HepG2 (cell line): Measurements from ENCODE around the gene C2orf81. TPM values are rescaled to one million over a fixed set of nuclear protein-coding genes. Genes with fewer than 3 reads are reported as not detected.

Experiments
- ARNT2 ChIP-seq: sonication (generic); formaldehyde crosslinking; IDR thresholded peaks from 2 replicates; pipeline ENCODE4 v1.8.0; 2022; ENCODE audit warnings: mild to moderate bottlenecking, low read depth, missing genetic modification reagents, moderate library complexity
- CERS6 ChIP-seq: sonication (generic); formaldehyde crosslinking; IDR thresholded peaks from 2 replicates; pipeline ENCODE4 v1.5.0; 2020; ENCODE audit warnings: missing genetic modification reagents
- FOXK1 ChIP-seq: sonication (generic); formaldehyde crosslinking; IDR thresholded peaks from 2 replicates; pipeline ENCODE4 v1.4.0; 2020; ENCODE audit warnings: low read depth, missing genetic modification reagents, borderline replicate concordance
- GABPA ChIP-seq, 2 experiments: IDR thresholded peaks; 2 replicates each; pipeline ENCODE4 v1.6.1; 2011 to 2016; ENCODE audit warnings: low read depth in 2 of 2, low read length in 1 of 2, missing biosample characterization in 1 of 2, missing genetic modification characterization in 1 of 2
- GPN1 ChIP-seq: sonication (generic); formaldehyde crosslinking; IDR thresholded peaks from 2 replicates; pipeline ENCODE4 v1.5.1; 2020; ENCODE audit warnings: missing genetic modification reagents, borderline replicate concordance
- JUN ChIP-seq: sonication (generic); formaldehyde crosslinking; IDR thresholded peaks from 2 replicates; pipeline ENCODE4 v1.4.0; 2020; ENCODE audit warnings: mild to moderate bottlenecking, missing genetic modification reagents
- KLF15 ChIP-seq: sonication (generic); formaldehyde crosslinking; IDR thresholded peaks from 2 replicates; pipeline ENCODE4 v1.8.1; 2023; ENCODE audit warnings: borderline replicate concordance, mild to moderate bottlenecking, inconsistent platforms, missing genetic modification reagents, mixed read lengths
- MIER3 ChIP-seq: IDR thresholded peaks from 2 replicates; pipeline ENCODE4 v1.6.1; 2016; ENCODE audit warnings: missing compliant biosample characterization, borderline replicate concordance
- NFE2L2 ChIP-seq: fragments of 150-350 bp; IDR thresholded peaks from 2 replicates; pipeline ENCODE4 v1.6.1; 2014; ENCODE audit warnings: low read length
- PRDM4 ChIP-seq: sonication (generic); formaldehyde crosslinking; IDR thresholded peaks from 2 replicates; pipeline ENCODE4 v1.9.0; 2021; ENCODE audit warnings: missing genetic modification reagents, borderline replicate concordance
- RARG ChIP-seq: sonication (generic); formaldehyde crosslinking; IDR thresholded peaks from 2 replicates; pipeline ENCODE4 v1.4.0; 2020; ENCODE audit warnings: low read depth, mild to moderate bottlenecking, missing genetic modification reagents
- SETDB1 ChIP-seq: sonication (generic); formaldehyde crosslinking; IDR thresholded peaks from 2 replicates; pipeline ENCODE4 v1.5.1; 2020; ENCODE audit warnings: missing genetic modification reagents, mild to moderate bottlenecking, borderline replicate concordance
- TARDBP ChIP-seq: sonication (generic); formaldehyde crosslinking; IDR thresholded peaks from 2 replicates; pipeline ENCODE4 v1.8.0; 2022; ENCODE audit warnings: mild to moderate bottlenecking, missing genetic modification reagents
- TBX2 ChIP-seq: sonication (generic); formaldehyde crosslinking; IDR thresholded peaks from 2 replicates; pipeline ENCODE4 v1.5.0; 2020; ENCODE audit warnings: missing genetic modification reagents, mild to moderate bottlenecking, borderline replicate concordance
- THRA ChIP-seq: sonication (generic); formaldehyde crosslinking; IDR thresholded peaks from 2 replicates; pipeline ENCODE4 v1.4.0; 2020; ENCODE audit warnings: missing genetic modification reagents, borderline replicate concordance
- ZFP36 ChIP-seq: fragments of 150-350 bp; IDR thresholded peaks from 2 replicates; pipeline ENCODE4 v1.6.1; 2018; ENCODE audit warnings: borderline replicate concordance, low read length, low read depth; ENCODE audit not compliant: partially characterized antibody
- ZFP36L1 ChIP-seq: sonication (generic); formaldehyde crosslinking; IDR thresholded peaks from 2 replicates; pipeline ENCODE4 v1.8.0; 2022; ENCODE audit warnings: mild to moderate bottlenecking, missing genetic modification reagents, moderate library complexity
- ZGPAT ChIP-seq: IDR thresholded peaks from 2 replicates; pipeline ENCODE4 v1.6.1; 2016; ENCODE audit warnings: mild to moderate bottlenecking
- ZMYM2 ChIP-seq: sonication (generic); formaldehyde crosslinking; IDR thresholded peaks from 2 replicates; pipeline ENCODE4 v1.8.0; 2022; ENCODE audit warnings: mild to moderate bottlenecking, missing genetic modification reagents
- ZNF335 ChIP-seq: sonication (generic); formaldehyde crosslinking; IDR thresholded peaks from 2 replicates; pipeline ENCODE4 v1.4.0; 2020; ENCODE audit warnings: missing genetic modification reagents
- ZNF652 ChIP-seq: IDR thresholded peaks from 2 replicates; pipeline ENCODE4 v1.6.1; 2016; ENCODE audit warnings: low read depth, borderline replicate concordance
- ZNF770 ChIP-seq: sonication (generic); formaldehyde crosslinking; IDR thresholded peaks from 2 replicates; pipeline ENCODE4 v1.5.0; 2020; ENCODE audit warnings: mild to moderate bottlenecking, missing genetic modification reagents
- polyA plus RNA-seq, 8 experiments: library from polyadenylated mRNA; depleted of rRNA in 3 of 8; stranded (reverse) in 7 of 8; unstranded in 1 of 8; fragments of >200 nt; fragmentation: Illumina TruSeq in 4 of 8; extraction: Trizol in 4 of 8; gene quantifications; 2 replicates each; pipeline versions ENCODE4 v1.2.1 to v1.2.3, GENCODE V29; 2011 to 2016; ENCODE audit warnings: low read depth in 4 of 8, missing spikeins in 1 of 8, mixed read lengths in 1 of 8; ENCODE audit not compliant: insufficient read depth in 1 of 8
- total RNA-seq, 5 experiments: library from RNA; depleted of rRNA; stranded (reverse); fragments of >200 nt; fragmentation: Illumina TruSeq; extraction: Trizol; gene quantifications; 2 replicates each; pipeline ENCODE4 v1.2.3, GENCODE V29; 2016; ENCODE audit warnings: low read depth in 1 of 5

Gene C2orf81
- total and polyA plus RNA-seq, 2 of the 13 experiments (the other 11 are each of a cell fraction or from before 2014, with no cell fraction given): 0.15 to 0.17 TPM

- TF ChIP-seq THRA (CRISPR knock-in tag) (no peak), ZGPAT (CRISPR knock-in tag) (no peak), KLF15 (CRISPR knock-in tag) (0 out of 2 replicates have a peak, but pooled peaks have one; percentile 46), ZFP36 (no peak), ZMYM2 (CRISPR knock-in tag) (no peak), GABPA (IDR thresholded peaks at IDR 0.05; ENCODE audit: low read depth, low read length) (no peak), GABPA (CRISPR knock-in tag; IDR thresholded peaks at IDR 0.05; ENCODE audit: low read depth) (0 out of 2 replicates have a peak, but pooled peaks have one; percentile 20), TBX2 (CRISPR knock-in tag) (no peak), MIER3 (CRISPR knock-in tag) (no peak), ZNF770 (CRISPR knock-in tag) (no peak), ZFP36L1 (CRISPR knock-in tag) (no peak), JUN (CRISPR knock-in tag) (no peak), RARG (no peak), NFE2L2 (no peak), ZNF652 (CRISPR knock-in tag) (no peak), CERS6 (CRISPR knock-in tag) (no peak), SETDB1 (no peak), TARDBP (no peak), PRDM4 (CRISPR knock-in tag) (no peak), FOXK1 (CRISPR knock-in tag) (no peak), ZNF335 (CRISPR knock-in tag) (no peak), ARNT2 (CRISPR knock-in tag) (no peak), GPN1 (CRISPR knock-in tag) (no peak)
Measured at GRCh38 chr2:74424995-74425406, 3.6 kb upstream of the C2orf81 start (continued).
